ENCODE results near the gene MEX3C.

The MEX3C gene

GRCh38 chr18:51171223-51171622 lies 26.3 kb downstream of the MEX3C start:
- H3K4me3 ChIP-seq (ENCODE audit: low read depth, low read length) = no peak overlapping the region
- no peak for DNase-seq (ENCODE audit: low read depth)
- no peak for TF ChIP-seq CTCF (IDR thresholded peaks at IDR 0.05; ENCODE audit: low read depth, low read length)

GRCh38 chr18:51170664-51171063 lies 26.8 kb downstream of the MEX3C start:
- TF ChIP-seq POLR2A (IDR thresholded peaks at IDR 0.05; ENCODE audit: extremely low read depth, insufficient read length) (no peak), CTCF (IDR thresholded peaks at IDR 0.05; ENCODE audit: low read depth, low read length) (no peak), MYC (IDR thresholded peaks at IDR 0.05; ENCODE audit: low read depth, low read length) (no peak), MAX (IDR thresholded peaks at IDR 0.05; ENCODE audit: low read depth, low read length) (no peak)
- no peak overlapping the region for H3K4me3 ChIP-seq (ENCODE audit: low read depth, low read length)
- DNase-seq (ENCODE audit: low read depth) = no peak

- TF ChIP-seq POLR2A (IDR thresholded peaks at IDR 0.05; ENCODE audit: extremely low read depth, insufficient read length) (no peak), MAX (IDR thresholded peaks at IDR 0.05; ENCODE audit: low read depth, low read length) (no peak), MYC (IDR thresholded peaks at IDR 0.05; ENCODE audit: low read depth, low read length) (no peak), CTCF (IDR thresholded peaks at IDR 0.05; ENCODE audit: low read depth, low read length) (no peak)
- DNase-seq (ENCODE audit: low read depth) = no peak
These were observed 27.8 kb downstream of the MEX3C start for GRCh38 chr18:51169731-51170130.

GRCh38 chr18:51168960-51169662 lies 28.4 kb downstream of the MEX3C start:
- H3K4me3 ChIP-seq (ENCODE audit: low read depth, low read length) = no peak overlapping the region
- DNase-seq (ENCODE audit: low read depth) = no peak
- TF ChIP-seq MYC (IDR thresholded peaks at IDR 0.05; ENCODE audit: low read depth, low read length) (no peak), MAX (IDR thresholded peaks at IDR 0.05; ENCODE audit: low read depth, low read length) (no peak)

More at GRCh38 chr18:51169731-51170130, 27.8 kb downstream of the MEX3C start:
- H3K4me3 ChIP-seq (ENCODE audit: low read depth, low read length) = no peak overlapping the region

GRCh38 chr18:51168026-51168742 lies 29.3 kb downstream of the MEX3C start:
- TF ChIP-seq MYC (IDR thresholded peaks at IDR 0.05; ENCODE audit: low read depth, low read length) (no peak), POLR2A (IDR thresholded peaks at IDR 0.05; ENCODE audit: extremely low read depth, insufficient read length) (no peak), CTCF (IDR thresholded peaks at IDR 0.05; ENCODE audit: low read depth, low read length) (peak; percentile 16)
- DNase-seq (ENCODE audit: low read depth) = peak; percentile 25
- H3K4me3 ChIP-seq (ENCODE audit: low read depth, low read length) = no peak overlapping the region

GRCh38 chr18:51165296-51165695 lies 32.2 kb downstream of the MEX3C start:
- DNase-seq (ENCODE audit: low read depth) = no peak
- no peak overlapping the region for H3K4me3 ChIP-seq (ENCODE audit: low read depth, low read length)
- TF ChIP-seq POLR2A (IDR thresholded peaks at IDR 0.05; ENCODE audit: extremely low read depth, insufficient read length) (no peak), MYC (IDR thresholded peaks at IDR 0.05; ENCODE audit: low read depth, low read length) (no peak), MAX (IDR thresholded peaks at IDR 0.05; ENCODE audit: low read depth, low read length) (no peak), CTCF (IDR thresholded peaks at IDR 0.05; ENCODE audit: low read depth, low read length) (no peak)
